Activated T-cell treated with anti-CD3 and anti-CD28 coated beads, Interleukin-2, amount 50 U/mL, for 1 hour (primary cell): ENCODE data around the gene SYMPK.

Source experiments
- DNase-seq: peaks from one replicate; pipeline ENCODE4 v3.0.0-alpha.2; 2020

Gene SYMPK

DNA sequence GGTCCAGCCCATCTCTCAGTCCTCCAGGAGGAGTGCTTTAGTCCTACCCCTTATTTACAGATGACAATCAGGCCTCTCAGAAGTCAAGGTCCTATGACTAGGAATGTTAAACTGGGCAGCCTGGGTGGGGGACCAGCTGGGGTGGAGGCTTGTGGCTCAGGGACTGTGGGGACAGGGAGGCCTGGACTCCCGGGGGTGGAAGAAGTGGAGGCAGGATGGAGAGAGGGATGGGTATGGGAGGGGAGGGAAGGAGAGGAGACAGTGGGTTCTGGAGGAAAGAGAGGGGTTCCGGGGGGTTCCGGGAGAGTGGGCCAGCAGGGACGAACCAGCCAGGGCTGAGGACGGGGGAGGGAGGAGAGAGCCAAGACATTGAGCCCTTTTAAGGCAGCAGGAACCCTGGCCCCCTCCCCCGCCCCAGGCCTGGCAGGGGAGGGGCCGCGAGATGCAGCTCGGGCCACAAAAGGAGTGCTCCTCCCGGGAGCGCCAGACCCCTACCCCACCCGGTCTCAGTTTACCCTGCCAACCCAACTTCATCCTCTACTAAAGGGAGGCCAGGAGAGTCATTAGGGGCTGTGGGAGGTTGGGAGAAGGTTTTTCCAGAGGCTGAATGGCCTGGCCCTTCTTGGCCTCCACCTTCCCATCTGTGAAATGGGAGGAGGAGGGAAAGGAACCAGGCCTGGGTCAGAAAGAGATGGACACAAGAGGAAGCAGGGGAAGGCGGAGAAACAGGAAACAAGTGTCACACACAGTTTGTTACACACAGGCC, 82.3 kb downstream of the SYMPK start:
- DNase-seq = no peak

GRCh38 chr19:45780146-45780447, 82.8 kb downstream of the SYMPK start:
- DNase-seq = no peak

DNA sequence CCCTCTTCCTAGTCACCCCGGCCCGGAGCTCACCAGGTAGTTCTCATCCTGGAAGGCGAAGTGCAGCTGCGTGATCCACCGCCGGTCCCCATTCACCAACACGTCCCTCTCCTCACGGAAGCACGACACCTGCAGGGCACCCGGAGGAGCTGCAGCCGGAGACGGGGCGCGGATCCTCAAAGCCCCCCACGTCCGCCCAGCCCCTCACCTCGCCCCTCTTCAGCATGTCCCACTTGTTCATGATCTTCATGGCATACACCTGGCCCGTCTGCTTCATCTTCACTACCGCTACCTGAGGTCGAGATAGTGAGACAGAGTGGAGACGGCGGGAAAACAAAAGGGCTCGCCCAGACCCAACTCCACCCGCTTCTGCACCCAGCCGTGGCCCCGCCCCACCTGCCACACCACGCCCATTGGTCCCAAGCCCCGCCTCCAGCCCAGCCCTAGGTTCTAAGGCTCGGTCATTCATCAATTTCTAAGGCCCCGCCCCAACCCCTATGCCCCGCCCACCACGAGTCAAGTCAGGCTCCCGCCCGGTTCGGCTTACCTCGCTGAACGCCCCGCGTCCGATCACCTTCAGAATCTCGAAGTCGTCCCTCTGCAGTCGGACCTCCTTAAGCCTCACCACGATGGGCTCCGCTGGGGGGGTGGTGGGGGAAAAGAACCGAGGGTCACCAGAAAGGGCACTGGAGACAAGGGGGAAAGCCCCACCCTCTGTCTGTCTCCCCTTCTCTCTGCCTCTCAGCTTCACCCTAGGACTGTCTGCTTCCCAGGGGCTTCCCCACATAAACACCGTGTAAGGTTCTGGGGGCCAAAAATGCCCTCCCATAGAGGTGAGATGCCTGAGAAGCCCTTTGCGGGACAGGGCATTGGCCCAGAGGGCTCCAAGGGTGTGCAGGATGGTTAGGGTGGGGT, 83.5 kb downstream of the SYMPK start:
- peak; percentile 87 for DNase-seq

DNA sequence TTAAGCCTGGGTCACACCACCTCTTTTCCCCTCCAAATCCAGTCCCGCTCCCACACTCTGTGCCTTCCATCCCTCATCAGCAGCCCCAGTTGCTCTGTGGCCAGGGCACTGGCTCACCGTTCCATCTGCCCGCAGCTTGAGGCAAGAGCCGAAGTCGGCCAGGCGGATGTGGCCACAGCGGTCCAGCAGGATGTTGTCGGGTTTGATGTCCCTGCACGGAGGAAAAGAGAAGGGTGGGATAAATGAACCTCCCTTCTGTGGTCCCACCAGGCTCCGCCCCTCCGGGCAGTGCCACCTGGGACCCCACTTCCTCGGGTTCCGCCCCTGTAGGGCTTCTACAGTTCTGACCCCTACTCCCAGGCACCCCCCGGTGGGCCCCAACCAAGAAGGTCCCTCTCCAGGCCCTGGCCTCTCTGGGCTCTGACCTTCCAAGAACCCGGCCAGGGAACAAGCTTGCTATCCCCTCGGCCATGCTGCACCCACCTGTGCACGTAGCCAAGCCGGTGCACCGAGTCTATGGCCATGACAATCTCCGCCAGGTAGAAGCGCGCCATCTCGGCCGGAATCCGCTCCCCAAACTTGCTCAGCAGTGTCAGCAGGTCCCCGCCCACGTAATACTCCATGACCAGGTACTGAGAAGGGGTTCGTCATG, 84.8 kb downstream of the SYMPK start:
- DNase-seq = no peak

- DNase-seq = no peak
These were observed 85.5 kb downstream of the SYMPK start for GRCh38 chr19:45777395-45777961.

GRCh38 chr19:45774765-45775164, 88.2 kb downstream of the SYMPK start:
- no peak for DNase-seq

DNA sequence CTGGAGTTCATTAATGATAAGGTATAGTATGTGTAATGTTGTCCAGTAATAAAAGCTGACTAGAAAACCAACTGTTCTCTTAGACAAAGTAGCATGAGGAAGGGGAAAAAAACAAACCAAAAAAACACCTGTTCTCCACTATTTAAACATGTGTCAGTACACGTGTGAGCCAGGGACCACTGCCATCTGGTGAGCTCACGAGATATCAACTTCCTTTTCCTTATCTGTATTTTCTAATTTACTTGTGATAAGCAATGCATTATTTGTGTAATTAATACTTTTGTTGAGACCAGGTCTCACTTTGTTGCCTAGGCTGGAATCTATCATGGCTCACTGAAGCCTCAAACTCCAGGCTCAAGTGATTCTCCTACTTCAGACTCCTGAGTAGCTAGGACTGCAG, 89.6 kb downstream of the SYMPK start:
- no peak for DNase-seq

DNA sequence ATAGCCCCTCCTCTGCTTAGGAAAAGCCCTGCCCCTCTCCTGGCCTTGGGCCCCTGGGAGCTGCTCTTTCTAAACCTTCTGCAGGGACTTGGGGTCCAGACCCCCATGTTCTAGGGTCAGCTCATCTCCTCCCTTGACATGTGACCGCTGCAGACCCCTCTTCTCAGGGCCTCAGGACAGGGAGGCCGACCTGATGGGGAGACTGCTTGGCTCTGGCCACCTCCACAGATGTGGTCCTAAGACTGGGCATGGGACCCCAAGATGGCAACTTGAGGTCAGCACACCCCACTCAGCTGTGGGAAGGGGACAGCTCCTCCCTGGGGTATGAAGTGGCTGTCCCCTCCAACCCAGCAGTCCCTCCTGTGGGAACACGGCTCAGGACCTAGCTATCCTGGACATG, 90.0 kb downstream of the SYMPK start:
- no peak for DNase-seq

- DNase-seq = no peak
These were observed 90.7 kb downstream of the SYMPK start for GRCh38 chr19:45772130-45772840.

DNA sequence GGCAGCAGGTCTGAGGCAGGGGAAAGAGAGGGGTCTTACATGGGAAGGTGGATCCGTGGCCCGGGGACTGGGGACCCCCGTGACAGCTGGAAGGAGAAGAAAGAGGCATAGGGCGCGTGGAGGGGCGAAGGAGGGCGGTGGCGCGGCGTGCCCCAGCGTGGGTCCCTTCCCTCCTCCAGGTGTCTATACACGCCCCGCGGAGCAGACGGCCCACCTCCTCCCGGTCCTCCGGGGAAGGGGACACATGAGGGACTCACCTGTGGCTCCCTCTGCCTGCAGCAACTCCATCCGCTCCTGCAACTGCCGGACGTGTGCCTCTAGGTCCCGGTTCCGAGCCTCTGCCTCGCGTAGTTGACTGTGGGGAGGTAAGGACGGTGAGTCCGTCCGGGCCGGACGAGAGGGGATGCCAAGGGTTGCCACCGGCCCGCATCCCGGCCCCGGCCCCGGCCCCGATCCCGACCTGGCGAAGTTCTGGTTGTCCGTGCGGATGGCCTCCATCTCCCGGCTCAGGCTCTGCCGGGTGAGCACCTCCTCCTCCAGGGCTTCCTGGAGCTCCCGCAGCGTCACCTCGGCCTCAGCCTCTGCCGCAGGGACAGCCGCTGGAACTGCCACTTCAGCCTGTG, 91.5 kb downstream of the SYMPK start:
- DNase-seq = no peak

GRCh38 chr19:45770192-45771101, 92.5 kb downstream of the SYMPK start:
- DNase-seq = peak; percentile 94

DNA sequence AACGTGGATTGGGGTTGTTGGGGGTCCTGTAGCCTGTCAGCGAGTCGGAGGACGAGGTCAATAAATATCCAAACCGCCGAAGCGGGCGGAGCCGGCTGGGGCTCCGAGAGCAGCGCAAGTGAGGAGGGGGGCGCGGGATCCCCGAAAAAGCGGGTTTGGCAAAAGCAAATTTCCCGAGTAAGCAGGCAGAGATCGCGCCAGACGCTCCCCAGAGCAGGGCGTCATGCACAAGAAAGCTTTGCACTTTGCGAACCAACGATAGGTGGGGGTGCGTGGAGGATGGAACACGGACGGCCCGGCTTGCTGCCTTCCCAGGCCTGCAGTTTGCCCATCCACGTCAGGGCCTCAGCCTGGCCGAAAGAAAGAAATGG, 93.1 kb downstream of the SYMPK start:
- DNase-seq = no peak

- peak; percentile 94 for DNase-seq
These were observed 93.8 kb downstream of the SYMPK start, which contains the start of gene SIX5 for GRCh38 chr19:45768984-45769782. Gene SIX5 (minus strand): TSS chr19:45769252. CDS start chr19:45768844, 408 bp downstream.

DNA sequence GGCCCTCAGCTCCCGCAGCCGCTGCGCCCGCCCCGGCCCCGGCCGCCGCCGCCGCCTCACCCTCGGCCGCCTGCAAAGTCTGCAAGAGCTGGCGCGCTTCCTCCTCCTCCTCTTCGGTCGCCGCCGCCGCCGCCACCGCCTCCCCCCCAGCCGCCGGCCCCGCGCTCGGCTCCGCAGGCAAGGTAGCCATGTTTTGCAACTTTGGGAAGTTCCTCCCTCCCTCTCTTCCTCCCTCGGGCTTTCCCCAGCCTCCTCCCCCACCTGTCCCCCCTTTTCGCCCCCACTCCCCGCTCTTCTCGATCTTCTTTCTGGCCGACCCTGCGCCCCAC, 94.3 kb downstream of the SYMPK start:
- peak; percentile 54 for DNase-seq

DNA sequence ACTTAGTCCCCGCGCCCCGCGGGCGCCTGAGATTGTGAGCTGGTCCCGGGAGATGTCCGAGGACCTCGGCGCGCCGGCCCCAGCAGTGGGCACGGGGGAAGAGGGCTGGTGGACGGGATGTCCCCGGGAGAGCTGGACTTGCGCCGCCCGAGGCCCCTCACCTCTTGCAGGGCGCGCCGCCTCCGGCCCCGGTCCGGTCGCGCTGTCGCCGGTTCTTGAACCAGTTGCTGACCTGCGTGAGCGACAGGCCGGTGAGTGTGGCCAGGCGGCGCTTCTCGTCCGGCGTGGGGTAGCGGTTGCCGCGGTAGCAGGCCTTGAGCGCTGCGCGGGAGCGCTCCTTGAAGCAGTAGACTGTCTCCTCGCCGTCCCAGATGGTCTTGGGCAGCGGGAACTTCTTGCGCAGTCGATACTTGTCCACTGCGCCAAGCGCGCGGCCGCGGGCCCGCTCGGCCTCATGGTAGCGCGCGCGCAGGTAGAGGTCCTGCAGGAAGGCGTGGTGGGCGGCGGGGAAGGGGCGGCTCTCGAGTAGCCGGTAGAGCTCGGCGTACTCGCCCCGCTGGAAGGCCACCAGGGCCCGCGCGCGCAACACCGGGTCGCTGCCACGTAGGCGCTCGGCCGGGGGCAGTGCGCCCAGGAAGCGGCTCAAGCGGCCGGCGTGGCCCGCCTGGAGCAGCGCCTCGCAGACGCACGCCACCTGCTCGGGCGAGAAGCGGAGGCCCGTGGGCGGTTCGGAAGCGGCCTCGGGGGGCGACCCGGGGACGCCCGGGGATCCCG, 94.9 kb downstream of the SYMPK start:
- peak; percentile 45 for DNase-seq

DNA sequence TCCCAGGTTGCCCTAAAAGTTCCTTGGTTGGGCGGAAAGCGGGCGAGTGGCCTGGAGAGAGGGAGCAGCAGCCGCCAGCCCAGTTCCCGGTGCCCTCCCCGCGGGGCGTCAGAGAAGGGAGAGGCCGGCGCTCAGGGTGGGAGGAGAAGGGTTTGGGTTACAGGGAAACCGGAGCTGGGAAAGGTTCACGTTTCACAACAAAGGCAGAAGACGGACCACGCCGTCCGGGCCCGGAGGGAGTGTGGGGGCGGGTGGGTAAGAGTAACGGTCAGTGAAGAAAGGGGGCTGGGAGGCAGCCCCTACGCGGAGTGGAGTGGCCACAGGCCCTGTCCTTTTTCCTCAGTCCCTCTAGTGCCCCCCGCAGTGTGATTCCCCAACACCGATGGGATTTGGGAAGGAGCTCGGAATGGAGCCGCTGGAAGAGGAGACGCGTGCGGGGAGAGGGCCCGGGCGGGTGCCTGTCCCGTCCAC, 95.5 kb downstream of the SYMPK start:
- no peak for DNase-seq

DNA sequence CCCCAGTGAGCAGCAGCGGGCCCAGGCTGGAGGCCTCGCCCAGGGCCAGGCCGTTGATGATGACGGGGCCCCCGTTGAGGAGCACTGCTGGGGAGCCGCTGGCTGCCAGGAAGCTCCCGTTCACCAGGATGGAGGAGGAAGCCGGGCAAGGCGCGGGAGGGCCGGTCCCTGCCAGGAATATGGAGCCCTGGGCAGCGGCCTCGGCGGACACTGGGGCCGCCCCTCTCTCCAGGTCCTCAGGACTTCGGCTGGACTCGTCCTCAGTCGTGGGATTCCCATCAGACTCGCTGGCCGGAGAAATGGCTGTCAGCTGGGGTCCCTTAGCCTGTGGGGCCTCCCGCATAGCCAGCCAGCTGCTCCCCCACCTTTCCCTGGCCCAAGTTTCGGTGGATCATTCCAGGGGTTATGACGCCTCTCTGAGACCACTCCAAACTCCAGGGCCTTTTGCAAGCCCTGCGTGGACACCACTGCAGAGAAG, 96.0 kb downstream of the SYMPK start:
- DNase-seq = no peak

- DNase-seq = no peak
These were observed 96.6 kb downstream of the SYMPK start for GRCh38 chr19:45766296-45766868.
